Activated CD4-positive, alpha-beta memory T cell treated with anti-CD3 and anti-CD28 coated beads for 36 hours (primary cell): ENCODE measurements around the gene TEAD4. TPM values are rescaled to one million over a fixed set of nuclear protein-coding genes. Genes with fewer than 3 reads are reported as not detected.

Experiments used
- CTCF ChIA-PET: fragments of 350-600 bp; sonication (Branson Sonifier 250); formaldehyde crosslinking; loops from one replicate; lab custom pipeline; 2021; ENCODE audit warnings: antibody characterized with exemption, inconsistent platforms; lab: Charles Lee
- POLR2A ChIA-PET: fragments of 350-600 bp; sonication (Branson Sonifier 250); formaldehyde crosslinking; loops from one replicate; lab custom pipeline; 2021; ENCODE audit warnings: antibody characterized with exemption; lab: Charles Lee
- DNase-seq: peaks from one replicate; pipeline ENCODE4 v3.0.0-alpha.2; 2020
- H3K27ac Mint-ChIP-seq: one replicate; pipeline ENCODE4 v1.8.0; 2021; ENCODE audit warnings: mixed read lengths
- H3K27me3 Mint-ChIP-seq: one replicate; pipeline ENCODE4 v1.8.0; 2021; ENCODE audit warnings: mixed read lengths
- H3K36me3 Mint-ChIP-seq: one replicate; pipeline ENCODE4 v1.8.0; 2021; ENCODE audit warnings: mixed read lengths
- H3K4me1 Mint-ChIP-seq: one replicate; pipeline ENCODE4 v1.8.0; 2021; ENCODE audit warnings: low read depth, mixed read lengths
- H3K4me3 Mint-ChIP-seq: one replicate; pipeline ENCODE4 v1.8.0; 2021; ENCODE audit warnings: mild to moderate bottlenecking, mixed read lengths
- H3K9me3 Mint-ChIP-seq: one replicate; pipeline ENCODE4 v1.8.0; 2021; ENCODE audit warnings: mixed read lengths
- intact Hi-C: fragments of 100-400 bp; cut with micrococcal nuclease; formaldehyde crosslinking; loops from one replicate; pipeline ENCODE4 v1.15.1; 2023
- total RNA-seq, 2 experiments: library from RNA; stranded (reverse); gene quantifications; one replicate each; pipeline ENCODE4 v1.2.3, GENCODE V29; 2021

The TEAD4 gene
- total RNA-seq, 2 experiments from 2014 or later, result 3.2 to 3.8 TPM

DNA sequence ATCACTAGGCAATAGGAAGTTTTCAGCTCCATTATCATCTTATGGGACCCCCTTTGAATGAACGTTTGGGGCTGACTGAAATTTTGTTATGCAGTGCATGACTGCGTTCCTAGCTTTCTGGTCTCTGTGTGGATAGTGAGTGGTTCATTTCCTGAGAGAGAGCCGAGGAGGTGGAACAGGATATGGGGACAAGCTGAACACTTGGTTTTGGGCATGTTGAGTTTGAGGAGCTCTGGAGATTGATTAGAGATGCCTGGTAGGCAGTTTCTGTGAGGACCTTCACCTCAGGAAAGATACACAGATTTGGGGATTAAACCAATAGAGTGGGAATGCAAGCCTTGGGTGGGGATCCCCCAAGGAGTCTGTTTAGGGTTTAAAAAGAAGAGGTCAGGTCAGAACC is 27.7 kb downstream of the TEAD4 start:
- ChIA-PET CTCF (interaction anchor here (1.0 kb wide), 1 partner anchor 215 kb away, joined by 3 read pairs; no protein-coding TSS in a partner anchor), POLR2A (no interaction called here)
- Mint-ChIP-seq H3K27me3 (no peaks in the 10 kb centered on the region), H3K4me3 (no peak overlapping the region), H3K27ac (no peak overlapping the region), H3K36me3 (no peaks in the 10 kb centered on the region), H3K4me1 (no peaks in the 10 kb centered on the region), H3K9me3 (peaks cover 3% of the 10 kb centered on the region)
- intact Hi-C loops, result no loop called here
- no peak for DNase-seq

GRCh38 chr12:2988494-2988893 is 29.3 kb downstream of the TEAD4 start:
- Mint-ChIP-seq H3K36me3 (no peaks in the 10 kb centered on the region), H3K27me3 (peaks cover 4% of the 10 kb centered on the region), H3K4me1 (no peaks in the 10 kb centered on the region), H3K9me3 (peaks cover 3% of the 10 kb centered on the region), H3K27ac (no peak overlapping the region), H3K4me3 (no peak overlapping the region)
- ChIA-PET CTCF (no interaction called here), POLR2A (no interaction called here)
- intact Hi-C loops, result no loop called here
- DNase-seq, result no peak

DNA sequence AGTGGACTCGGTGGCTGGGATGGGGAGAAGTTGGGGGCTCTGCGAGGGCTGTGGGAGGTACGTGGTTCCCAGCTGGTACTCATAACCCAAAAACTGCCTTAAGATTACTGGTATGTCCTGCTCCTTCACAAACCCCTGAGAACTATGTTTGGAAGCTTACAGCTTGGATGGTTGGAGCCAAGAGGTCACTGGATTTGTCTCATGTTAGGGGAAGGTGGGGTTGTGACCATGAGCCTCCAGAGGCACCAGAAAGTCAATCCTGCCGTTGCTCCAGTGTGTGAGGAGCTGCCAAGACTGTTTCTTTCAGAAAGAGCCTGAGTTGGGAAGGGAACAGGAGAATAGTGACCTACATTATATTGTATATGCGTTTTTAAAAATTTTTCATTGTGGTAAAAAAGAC is 33.5 kb downstream of the TEAD4 start:
- ChIA-PET POLR2A (no interaction called here), CTCF (no interaction called here)
- Mint-ChIP-seq H3K27ac (no peak overlapping the region), H3K9me3 (peaks cover 3% of the 10 kb centered on the region), H3K4me3 (no peak overlapping the region), H3K27me3 (peaks cover 6% of the 10 kb centered on the region), H3K4me1 (no peaks in the 10 kb centered on the region), H3K36me3 (no peaks in the 10 kb centered on the region)
- intact Hi-C loops, result no loop called here
- DNase-seq, result no peak

DNA sequence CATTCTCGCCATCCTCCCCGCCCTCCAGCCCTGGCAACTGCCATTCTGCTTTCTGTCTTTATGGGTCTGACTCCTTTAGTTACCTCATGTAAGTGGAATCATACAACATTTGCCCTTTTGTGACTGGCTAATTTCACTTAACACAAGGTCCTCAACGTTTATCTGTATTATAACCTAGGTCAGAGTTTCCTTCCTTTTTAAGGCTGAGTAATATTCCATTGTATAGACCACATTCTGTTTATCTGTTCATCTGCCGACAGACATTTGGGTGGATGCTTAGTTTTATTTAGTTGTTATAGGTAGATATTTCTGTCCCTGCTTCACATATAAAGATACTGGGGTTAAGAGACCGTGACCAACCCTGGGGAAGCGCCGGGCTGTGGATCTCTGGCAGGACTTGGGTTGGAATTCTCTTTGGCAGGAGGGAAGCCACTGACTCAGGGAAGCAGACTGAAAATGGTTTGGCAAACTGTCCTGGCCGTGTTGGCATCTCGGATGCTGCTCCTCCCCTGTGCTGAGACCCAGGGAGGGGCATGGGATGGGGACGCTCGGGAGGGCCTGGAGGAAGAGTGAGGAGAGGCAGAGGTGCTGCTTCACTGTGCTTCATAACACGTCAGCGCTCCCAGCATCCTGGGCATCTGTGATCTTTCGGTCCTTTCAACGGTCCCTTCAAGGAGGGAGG is 38.9 kb downstream of the TEAD4 start:
- intact Hi-C loops, result no loop called here
- H3K4me1 Mint-ChIP-seq, result no peaks in the 10 kb centered on the region

DNA sequence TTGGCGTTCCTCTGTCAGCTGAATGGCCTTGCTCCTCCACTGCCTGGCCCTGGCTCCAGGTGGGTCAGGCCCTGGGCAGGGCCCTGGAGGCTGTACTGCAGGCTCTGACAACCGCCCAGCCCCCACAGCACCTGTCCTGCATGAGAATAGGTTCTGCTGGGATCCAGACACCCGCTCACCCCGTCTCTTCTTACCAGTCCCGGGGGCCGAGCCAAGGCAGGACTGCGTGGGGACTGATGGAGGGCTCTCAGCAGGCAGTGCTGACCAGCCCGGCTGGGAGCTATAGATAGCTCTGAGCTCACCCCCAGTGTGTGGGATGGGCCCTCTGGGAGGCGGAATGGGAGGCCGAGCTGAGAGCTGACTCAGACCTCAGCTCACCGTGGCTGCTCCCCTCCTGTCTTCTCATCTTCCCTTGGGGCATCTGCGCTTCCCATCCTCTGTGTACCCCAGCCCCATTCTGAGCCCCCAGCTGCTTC is 39.6 kb downstream of the TEAD4 start:
- intact Hi-C loops, result no loop called here
- Mint-ChIP-seq H3K27me3 (peaks cover 2% of the 10 kb centered on the region), H3K9me3 (no peaks in the 10 kb centered on the region), H3K4me1 (no peaks in the 10 kb centered on the region), H3K36me3 (no peaks in the 10 kb centered on the region), H3K27ac (no peak overlapping the region), H3K4me3 (no peak overlapping the region)
- ChIA-PET CTCF (no interaction called here), POLR2A (no interaction called here)
- no peak for DNase-seq

More for the DNA sequence above, 38.9 kb downstream of the TEAD4 start:
- H3K27me3 Mint-ChIP-seq, result peaks cover 2% of the 10 kb centered on the region
- ChIA-PET POLR2A (no interaction called here), CTCF (no interaction called here)
- no peaks in the 10 kb centered on the region for H3K9me3 Mint-ChIP-seq
- no peak overlapping the region for H3K27ac Mint-ChIP-seq
- H3K4me3 Mint-ChIP-seq, result no peak overlapping the region
- H3K36me3 Mint-ChIP-seq, result no peaks in the 10 kb centered on the region
- DNase-seq, result no peak

- no peak overlapping the region for H3K4me3 Mint-ChIP-seq
- H3K27ac Mint-ChIP-seq, result no peak overlapping the region
- CTCF ChIA-PET, result no interaction called here
- DNase-seq, result no peak
- H3K4me1 Mint-ChIP-seq, result no peaks in the 10 kb centered on the region
- POLR2A ChIA-PET, result no interaction called here
- H3K27me3 Mint-ChIP-seq, result peaks cover 2% of the 10 kb centered on the region
- no peaks in the 10 kb centered on the region for H3K9me3 Mint-ChIP-seq
- H3K36me3 Mint-ChIP-seq, result no peaks in the 10 kb centered on the region
- intact Hi-C loops, result no loop called here
Observed at GRCh38 chr12:2999265-2999841, 40.2 kb downstream of the TEAD4 start.

DNA sequence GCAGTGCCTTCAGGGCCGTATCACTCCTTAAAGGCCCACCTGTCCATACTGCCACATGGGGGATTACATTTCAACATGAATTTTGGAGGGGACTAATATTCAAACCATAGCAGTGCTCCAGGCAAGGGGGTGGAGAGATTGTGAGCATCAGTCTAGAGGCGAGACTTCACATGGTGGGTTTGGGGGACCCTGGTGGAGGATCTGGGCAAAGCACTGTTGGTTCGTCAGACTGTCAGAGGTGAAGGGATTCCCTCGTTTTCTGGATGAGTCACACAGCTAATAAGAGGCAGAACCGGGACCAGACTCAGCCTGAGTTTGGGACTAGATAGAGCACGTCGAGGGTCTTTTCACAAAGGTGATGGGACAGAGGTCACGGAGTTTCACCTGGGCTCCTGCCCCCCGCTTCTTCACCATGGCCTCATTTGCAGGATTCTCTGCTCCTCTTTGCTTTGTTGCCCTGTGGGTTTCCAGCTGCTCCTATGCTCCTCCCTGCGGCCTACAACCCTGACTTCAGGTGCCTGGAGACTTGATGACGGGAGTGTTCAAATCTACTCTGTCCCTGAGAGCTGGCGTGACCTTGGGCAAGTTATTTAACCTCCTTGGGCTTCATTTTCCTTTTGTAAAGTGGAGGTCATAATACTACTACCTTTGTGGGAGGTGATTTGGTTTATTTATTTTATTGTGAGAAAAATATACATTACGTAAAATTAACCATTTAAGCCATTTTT is 41.5 kb downstream of the TEAD4 start:
- Mint-ChIP-seq H3K36me3 (no peaks in the 10 kb centered on the region), H3K9me3 (no peaks in the 10 kb centered on the region), H3K4me1 (no peaks in the 10 kb centered on the region), H3K27ac (no peak overlapping the region), H3K4me3 (no peak overlapping the region), H3K27me3 (peaks cover 5% of the 10 kb centered on the region)
- DNase-seq, result no peak
- ChIA-PET POLR2A (no interaction called here), CTCF (no interaction called here)
- intact Hi-C loops, result no loop called here

GRCh38 chr12:3002646-3003045 is 43.4 kb downstream of the TEAD4 start:
- no peak overlapping the region for H3K4me3 Mint-ChIP-seq
- H3K27ac Mint-ChIP-seq, result no peak overlapping the region
- intact Hi-C loops, result no loop called here
- no peak for DNase-seq
- POLR2A ChIA-PET, result no interaction called here
- peaks cover 3% of the 10 kb centered on the region for H3K27me3 Mint-ChIP-seq
- H3K4me1 Mint-ChIP-seq, result no peaks in the 10 kb centered on the region
- CTCF ChIA-PET, result no interaction called here
- H3K36me3 Mint-ChIP-seq, result no peaks in the 10 kb centered on the region
- no peaks in the 10 kb centered on the region for H3K9me3 Mint-ChIP-seq

GRCh38 chr12:3003357-3003992 is 44.3 kb downstream of the TEAD4 start:
- peaks cover 3% of the 10 kb centered on the region for H3K27me3 Mint-ChIP-seq
- ChIA-PET CTCF (no interaction called here), POLR2A (no interaction called here)
- DNase-seq, result no peak
- H3K9me3 Mint-ChIP-seq, result no peaks in the 10 kb centered on the region
- H3K27ac Mint-ChIP-seq, result no peak overlapping the region
- H3K4me3 Mint-ChIP-seq, result no peak overlapping the region
- H3K36me3 Mint-ChIP-seq, result no peaks in the 10 kb centered on the region
- intact Hi-C loops, result no loop called here
- no peaks in the 10 kb centered on the region for H3K4me1 Mint-ChIP-seq

- Mint-ChIP-seq H3K36me3 (no peaks in the 10 kb centered on the region), H3K27me3 (peaks cover 3% of the 10 kb centered on the region), H3K27ac (no peak overlapping the region), H3K4me3 (no peak overlapping the region), H3K4me1 (no peaks in the 10 kb centered on the region), H3K9me3 (no peaks in the 10 kb centered on the region)
- CTCF ChIA-PET, result no interaction called here
- intact Hi-C loops, result no loop called here
- no peak for DNase-seq
- POLR2A ChIA-PET, result no interaction called here
Observed at GRCh38 chr12:3004655-3005565, 45.7 kb downstream of the TEAD4 start.

GRCh38 chr12:3005736-3006135 is 46.5 kb downstream of the TEAD4 start:
- Mint-ChIP-seq H3K4me3 (no peak overlapping the region), H3K9me3 (no peaks in the 10 kb centered on the region), H3K36me3 (no peaks in the 10 kb centered on the region), H3K27ac (no peak overlapping the region), H3K4me1 (no peaks in the 10 kb centered on the region), H3K27me3 (peaks cover 3% of the 10 kb centered on the region)
- no peak for DNase-seq
- POLR2A ChIA-PET, result no interaction called here
- intact Hi-C loops, result no loop called here
- CTCF ChIA-PET, result no interaction called here
